ENCODE results near the gene SUSD4.

The SUSD4 gene

GRCh38 chr1:223227486-223228196, 136.3 kb downstream of the SUSD4 start:
- no peak for DNase-seq

GRCh38 chr1:223227031-223227430, 136.9 kb downstream of the SUSD4 start:
- DNase-seq: no peak

GRCh38 chr1:223226271-223226670, 137.7 kb downstream of the SUSD4 start:
- no peak for DNase-seq

- DNase-seq: no peak
Observed at GRCh38 chr1:223225481-223225880, 138.5 kb downstream of the SUSD4 start.

- no peak for DNase-seq
Observed at GRCh38 chr1:223225061-223225460, 138.9 kb downstream of the SUSD4 start.

GRCh38 chr1:223224465-223224864, 139.5 kb downstream of the SUSD4 start:
- DNase-seq: no peak

GRCh38 chr1:223223091-223223995, 140.6 kb downstream of the SUSD4 start:
- DNase-seq: no peak

GRCh38 chr1:223222377-223222776, 141.6 kb downstream of the SUSD4 start:
- DNase-seq: no peak

GRCh38 chr1:223221686-223222085, 142.3 kb downstream of the SUSD4 start:
- DNase-seq: no peak

GRCh38 chr1:223219846-223220610, 143.9 kb downstream of the SUSD4 start:
- DNase-seq: no peak

GRCh38 chr1:223219318-223219635, 144.7 kb downstream of the SUSD4 start:
- no peak for DNase-seq

GRCh38 chr1:223217781-223218180, 146.2 kb downstream of the SUSD4 start:
- no peak for DNase-seq

GRCh38 chr1:223216531-223217205, 147.3 kb downstream of the SUSD4 start:
- no peak for DNase-seq

- no peak for DNase-seq
Observed at GRCh38 chr1:223216074-223216473, 147.9 kb downstream of the SUSD4 start.

GRCh38 chr1:223215026-223215425, 148.9 kb downstream of the SUSD4 start:
- no peak for DNase-seq

GRCh38 chr1:223214261-223214807, 149.6 kb downstream of the SUSD4 start:
- no peak for DNase-seq

- DNase-seq: no peak
Observed at GRCh38 chr1:223212441-223212840, 151.5 kb downstream of the SUSD4 start.

- no peak for DNase-seq
Observed at GRCh38 chr1:223211323-223211985, 152.5 kb downstream of the SUSD4 start.

GRCh38 chr1:223210788-223211120, 153.2 kb downstream of the SUSD4 start:
- no peak for DNase-seq

- DNase-seq: no peak
Observed at GRCh38 chr1:223209992-223210787, 153.8 kb downstream of the SUSD4 start.

- DNase-seq: no peak
Observed at GRCh38 chr1:223209293-223209898, 154.6 kb downstream of the SUSD4 start.

Measured in activated gamma-delta T cell treated with Interleukin-2 at 50 U/mL for 16 hours (primary cell).